ENCODE measurements around the gene ALPI.

ALPI gene

GRCh38 chr2:232418056-232418455 is 37.9 kb upstream of the ALPI start:
- POLR2A ChIA-PET = interaction anchor here (0.6 kb wide), 1 partner anchor 257 kb away, joined by 6 read pairs; no protein-coding TSS in a partner anchor
- H3K4me3 ChIP-seq (ENCODE audit: low read depth, low read length) = no peak overlapping the region
- no peak for TF ChIP-seq KLF9 (tag by site-specific recombination; IDR thresholded peaks at IDR 0.05; ENCODE audit: low read depth)
- TF ChIP-seq SP7 (tag by site-specific recombination; IDR thresholded peaks at IDR 0.05) = no peak
- TF ChIP-seq ZNF157 (tag by site-specific recombination; IDR thresholded peaks at IDR 0.05) = no peak
- no peak for TF ChIP-seq GLIS2 (tag by site-specific recombination; IDR thresholded peaks at IDR 0.05)
- no peak for TF ChIP-seq ZNF843 (tag by site-specific recombination; IDR thresholded peaks at IDR 0.05)
- no peak for TF ChIP-seq ZNF248 (tag by site-specific recombination; IDR thresholded peaks at IDR 0.05)
- TF ChIP-seq ZNF654 (tag by site-specific recombination; IDR thresholded peaks at IDR 0.05; ENCODE audit: low read depth) = no peak
- TF ChIP-seq ZNF571 (tag by site-specific recombination; IDR thresholded peaks at IDR 0.05) = no peak
- no peak for TF ChIP-seq ATF2 (tag by site-specific recombination; IDR thresholded peaks at IDR 0.05; ENCODE audit: low read depth)
- TF ChIP-seq ZNF169 (tag by site-specific recombination; IDR thresholded peaks at IDR 0.05) = no peak
- TF ChIP-seq ZNF639 (tag by site-specific recombination; IDR thresholded peaks at IDR 0.05) = no peak
- TF ChIP-seq CTCF (tag by site-specific recombination; IDR thresholded peaks at IDR 0.05) = no peak
- no peak for TF ChIP-seq ZNF768 (tag by site-specific recombination; IDR thresholded peaks at IDR 0.05)
- no peak for TF ChIP-seq ZNF76 (tag by site-specific recombination; IDR thresholded peaks at IDR 0.05; ENCODE audit: borderline replicate concordance, low read depth)
- H3K4me1 ChIP-seq (ENCODE audit: control insufficient read depth, insufficient read depth, low read length) = no peaks in the 10 kb centered on the region
- no peaks in the 10 kb centered on the region for H3K9me3 ChIP-seq (ENCODE audit: control insufficient read depth, insufficient read depth, low read depth, low read length)
- CTCF ChIA-PET = no interaction called here
- no peaks in the 10 kb centered on the region for H3K36me3 ChIP-seq (ENCODE audit: control insufficient read depth in 2 of 2, insufficient read depth in 1 of 2, low read length in 2 of 2)
- H3K27ac ChIP-seq (ENCODE audit: extremely low read depth, low read depth, low read length) = no peak overlapping the region

- ChIA-PET POLR2A (interaction anchor here (0.6 kb wide), 1 partner anchor 257 kb away, joined by 6 read pairs; no protein-coding TSS in a partner anchor), CTCF (interaction anchor here (0.7 to 1.1 kb wide), 2 partner anchors 9 to 13 kb away, joined by 3 to 4 read pairs; no protein-coding TSS in a partner anchor)
- Histone ChIP-seq H3K4me1 (ENCODE audit: control insufficient read depth, insufficient read depth, low read length) (no peaks in the 10 kb centered on the region), H3K36me3 (ENCODE audit: control insufficient read depth in 2 of 2, insufficient read depth in 1 of 2, low read length in 2 of 2) (no peaks in the 10 kb centered on the region), H3K27ac (ENCODE audit: extremely low read depth, low read depth, low read length) (no peak overlapping the region), H3K9me3 (ENCODE audit: control insufficient read depth, insufficient read depth, low read depth, low read length) (no peaks in the 10 kb centered on the region), H3K4me3 (ENCODE audit: low read depth, low read length) (peak overlapping the region; percentile 35)
- no peak for TF ChIP-seq ZNF596 (tag by site-specific recombination; IDR thresholded peaks at IDR 0.05)
- TF ChIP-seq ZNF112 (tag by site-specific recombination; IDR thresholded peaks at IDR 0.05) = no peak
These were observed 37.3 kb upstream of the ALPI start for GRCh38 chr2:232418466-232419244.
